Hepatocyte (in vitro differentiated cells): Measurements from ENCODE around the gene CC2D2A. TPM values are rescaled to one million over a fixed set of nuclear protein-coding genes. Genes with fewer than 3 reads are reported as not detected.
"Not testable (repeated sequence)": the region's sequence is repeated elsewhere in the genome, so short reads cannot be mapped to it uniquely, and the experiment has no call there.

Source experiments
- DNase-seq: peaks from one replicate; pipeline ENCODE4 v3.0.0-alpha.2; 2016; ENCODE audit warnings: low spot score
- H2AFZ ChIP-seq: fragments of 200-600 bp; sonication (generic); 2 replicates; pipeline ENCODE4 v1.6.0; 2016; ENCODE audit warnings: antibody characterized with exemption, mild to moderate bottlenecking
- H3K27ac ChIP-seq: fragments of 200-600 bp; sonication (generic); 2 replicates; pipeline ENCODE4 v1.5.1; 2016; ENCODE audit warnings: mild to moderate bottlenecking
- H3K27me3 ChIP-seq: fragments of 200-600 bp; sonication (generic); 2 replicates; pipeline ENCODE4 v1.6.1; 2016
- H3K36me3 ChIP-seq: fragments of 200-600 bp; sonication (generic); replicated peaks from 2 replicates; pipeline ENCODE4 v1.5.1; 2016; ENCODE audit warnings: low read depth; ENCODE audit not compliant: insufficient read depth
- H3K4me1 ChIP-seq: fragments of 200-600 bp; sonication (generic); 2 replicates; pipeline ENCODE4 v1.5.1; 2016; ENCODE audit warnings: mild to moderate bottlenecking, moderate library complexity; ENCODE audit not compliant: insufficient read depth
- H3K4me2 ChIP-seq: fragments of 200-600 bp; sonication (generic); 2 replicates; pipeline ENCODE4 v1.6.0; 2016
- H3K4me3 ChIP-seq: fragments of 200-600 bp; sonication (generic); 2 replicates; pipeline ENCODE4 v1.5.1; 2016; ENCODE audit warnings: mild to moderate bottlenecking
- H3K79me2 ChIP-seq: fragments of 200-600 bp; sonication (generic); 2 replicates; pipeline ENCODE4 v1.6.0; 2017; ENCODE audit warnings: mild to moderate bottlenecking
- H3K9me2 ChIP-seq: fragments of 200-600 bp; sonication (generic); replicated peaks from 2 replicates; pipeline ENCODE4 v1.6.0; 2017; ENCODE audit warnings: mild to moderate bottlenecking; ENCODE audit not compliant: insufficient read depth
- H3K9me3 ChIP-seq: fragments of 200-600 bp; sonication (generic); 2 replicates; pipeline ENCODE4 v1.5.1; 2016; ENCODE audit warnings: low read depth, mild to moderate bottlenecking
- H4K20me1 ChIP-seq: fragments of 200-600 bp; sonication (generic); 2 replicates; pipeline ENCODE4 v1.6.0; 2016; ENCODE audit warnings: mild to moderate bottlenecking; ENCODE audit not compliant: insufficient read depth, poor library complexity, severe bottlenecking
- EZH2 ChIP-seq: fragments of 200-600 bp; sonication (generic); IDR thresholded peaks from 2 replicates; pipeline ENCODE4 v1.6.1; 2016; ENCODE audit warnings: antibody characterized with exemption, mild to moderate bottlenecking, borderline replicate concordance
- EZH2phosphoT487 ChIP-seq: fragments of 200-600 bp; sonication (generic); IDR thresholded peaks from one replicate; pipeline ENCODE4 v1.6.1; 2018; ENCODE audit warnings: antibody characterized with exemption, mild to moderate bottlenecking, low read depth, moderate library complexity; ENCODE audit not compliant: unreplicated experiment, severe bottlenecking
- WGBS: methylation state at CpG from one replicate; pipeline ENCODE4 v1.1.6; 2016; ENCODE audit warnings: low lambda C conversion rate; ENCODE audit errors: missing lambda C conversion rate; 5-methylcytosine and 5-hydroxymethylcytosine counted together
- polyA plus RNA-seq: library from polyadenylated mRNA; unstranded; fragments of >200 nt; fragmentation: Nextera tagmentation; extraction: Ambion mirVana; gene quantifications from 2 replicates; pipeline ENCODE4 v1.2.1, GENCODE V29; 2016
- total RNA-seq: library from RNA; depleted of rRNA; stranded (reverse); fragments of >200 nt; gene quantifications from 2 replicates; pipeline ENCODE4 v1.2.3, GENCODE V29; 2014
- TF ChIP-seq, protein P1 (sequence below): fragments of 200-600 bp; sonication (generic); IDR thresholded peaks from 2 replicates; pipeline ENCODE4 v1.5.1; 2016; ENCODE audit warnings: antibody characterized with exemption, mild to moderate bottlenecking; ENCODE audit not compliant: poor library complexity

CC2D2A gene
- total and polyA plus RNA-seq, 2 experiments from 2014 or later = 6.8 to 33.6 TPM

DNA sequence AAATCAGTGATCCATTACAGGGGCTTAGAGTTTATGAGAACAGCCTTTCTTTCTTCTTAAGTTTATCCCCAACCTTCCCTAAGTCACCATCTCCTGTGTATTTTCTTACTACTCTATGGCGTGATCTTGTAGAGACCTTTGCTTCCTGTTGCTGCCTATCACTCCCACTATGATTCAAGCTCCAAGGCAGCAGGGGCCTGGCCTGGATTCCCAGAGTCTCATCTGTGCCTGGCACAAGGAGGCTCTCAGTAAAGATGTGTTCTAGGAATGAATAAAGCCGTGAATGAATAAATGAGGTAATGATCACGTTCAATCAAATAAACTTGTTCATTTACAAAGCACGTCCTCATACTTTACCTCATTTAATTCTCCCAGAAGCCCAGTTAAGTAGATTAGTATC, 45.4 kb downstream of the CC2D2A start:
- TF ChIP-seq EZH2phosphoT487 (no peak), EZH2 (no peak)
- TF ChIP-seq, protein P1, sequence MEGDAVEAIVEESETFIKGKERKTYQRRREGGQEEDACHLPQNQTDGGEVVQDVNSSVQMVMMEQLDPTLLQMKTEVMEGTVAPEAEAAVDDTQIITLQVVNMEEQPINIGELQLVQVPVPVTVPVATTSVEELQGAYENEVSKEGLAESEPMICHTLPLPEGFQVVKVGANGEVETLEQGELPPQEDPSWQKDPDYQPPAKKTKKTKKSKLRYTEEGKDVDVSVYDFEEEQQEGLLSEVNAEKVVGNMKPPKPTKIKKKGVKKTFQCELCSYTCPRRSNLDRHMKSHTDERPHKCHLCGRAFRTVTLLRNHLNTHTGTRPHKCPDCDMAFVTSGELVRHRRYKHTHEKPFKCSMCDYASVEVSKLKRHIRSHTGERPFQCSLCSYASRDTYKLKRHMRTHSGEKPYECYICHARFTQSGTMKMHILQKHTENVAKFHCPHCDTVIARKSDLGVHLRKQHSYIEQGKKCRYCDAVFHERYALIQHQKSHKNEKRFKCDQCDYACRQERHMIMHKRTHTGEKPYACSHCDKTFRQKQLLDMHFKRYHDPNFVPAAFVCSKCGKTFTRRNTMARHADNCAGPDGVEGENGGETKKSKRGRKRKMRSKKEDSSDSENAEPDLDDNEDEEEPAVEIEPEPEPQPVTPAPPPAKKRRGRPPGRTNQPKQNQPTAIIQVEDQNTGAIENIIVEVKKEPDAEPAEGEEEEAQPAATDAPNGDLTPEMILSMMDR = no peak
- no peaks in the 10 kb centered on the region for H3K36me3 ChIP-seq
- H3K9me3 ChIP-seq = no peaks in the 10 kb centered on the region
- no peaks in the 10 kb centered on the region for H4K20me1 ChIP-seq
- no peak overlapping the region for H3K4me2 ChIP-seq
- no peaks in the 10 kb centered on the region for H3K4me1 ChIP-seq
- no peaks in the 10 kb centered on the region for H3K79me2 ChIP-seq
- 80% methylated on average over 4 of the region's 4 CpGs for WGBS
- DNase-seq = no peak
- no peaks in the 10 kb centered on the region for H3K9me2 ChIP-seq
- H3K27me3 ChIP-seq = no peaks in the 10 kb centered on the region
- H3K27ac ChIP-seq = peak overlapping the region; percentile 28
- H2AFZ ChIP-seq = no peak overlapping the region
- no peak overlapping the region for H3K4me3 ChIP-seq

DNA sequence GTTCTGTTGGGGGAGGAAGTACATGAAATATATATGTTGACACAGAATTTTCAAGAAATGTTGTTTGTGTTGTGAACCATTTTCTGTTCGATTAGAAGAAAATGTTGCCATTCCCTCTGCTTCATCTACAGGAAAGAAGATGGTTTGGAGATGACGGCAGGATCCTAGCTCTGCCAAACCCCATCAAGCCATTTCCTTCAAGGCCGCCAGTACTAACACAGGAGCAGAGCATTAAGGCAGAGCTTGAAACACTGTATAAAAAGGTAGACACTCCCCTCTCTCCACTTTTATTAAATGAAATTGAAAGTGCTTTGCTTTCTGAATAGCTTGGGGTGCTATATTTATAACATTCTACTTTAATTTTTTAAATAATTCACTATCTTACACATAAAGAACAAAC, 46.8 kb downstream of the CC2D2A start:
- no peaks in the 10 kb centered on the region for H3K4me1 ChIP-seq
- no peaks in the 10 kb centered on the region for H3K79me2 ChIP-seq
- no peaks in the 10 kb centered on the region for H3K9me3 ChIP-seq
- no peak overlapping the region for H3K4me3 ChIP-seq
- no peak for TF ChIP-seq EZH2phosphoT487
- H3K27ac ChIP-seq = no peak overlapping the region
- H3K36me3 ChIP-seq = no peaks in the 10 kb centered on the region
- H3K27me3 ChIP-seq = no peaks in the 10 kb centered on the region
- H4K20me1 ChIP-seq = no peaks in the 10 kb centered on the region
- H3K4me2 ChIP-seq = no peak overlapping the region
- no peak for DNase-seq
- WGBS = 99% methylated on average over 3 of the region's 3 CpGs
- no peaks in the 10 kb centered on the region for H3K9me2 ChIP-seq
- H2AFZ ChIP-seq = no peak overlapping the region

DNA sequence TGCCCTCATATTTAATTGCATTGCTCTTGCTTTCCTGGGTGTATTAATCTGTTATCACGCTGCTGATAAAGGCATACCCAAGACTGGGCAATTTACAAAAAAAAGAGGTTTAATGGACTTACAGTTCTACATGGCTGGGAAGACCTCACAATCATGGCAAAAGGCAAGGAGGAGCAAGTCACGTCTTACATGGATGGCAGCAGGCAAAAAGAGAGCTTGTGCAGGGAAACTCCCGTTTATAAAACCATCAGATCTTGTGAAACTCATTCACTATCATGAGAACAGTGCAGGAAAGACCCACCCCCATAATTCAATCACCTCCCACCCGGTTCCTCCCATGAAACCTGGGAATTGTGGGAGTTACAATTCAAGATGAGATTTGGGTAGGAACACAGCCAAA, 48.0 kb downstream of the CC2D2A start:
- not testable (repeated sequence) for DNase-seq, H3K4me2 ChIP-seq, H3K79me2 ChIP-seq, H3K4me3 ChIP-seq, H4K20me1 ChIP-seq, H3K27me3 ChIP-seq, H2AFZ ChIP-seq, H3K9me2 ChIP-seq, H3K27ac ChIP-seq, H3K9me3 ChIP-seq, H3K4me1 ChIP-seq, H3K36me3 ChIP-seq
- WGBS = 97% methylated on average over 4 of the region's 4 CpGs

DNA sequence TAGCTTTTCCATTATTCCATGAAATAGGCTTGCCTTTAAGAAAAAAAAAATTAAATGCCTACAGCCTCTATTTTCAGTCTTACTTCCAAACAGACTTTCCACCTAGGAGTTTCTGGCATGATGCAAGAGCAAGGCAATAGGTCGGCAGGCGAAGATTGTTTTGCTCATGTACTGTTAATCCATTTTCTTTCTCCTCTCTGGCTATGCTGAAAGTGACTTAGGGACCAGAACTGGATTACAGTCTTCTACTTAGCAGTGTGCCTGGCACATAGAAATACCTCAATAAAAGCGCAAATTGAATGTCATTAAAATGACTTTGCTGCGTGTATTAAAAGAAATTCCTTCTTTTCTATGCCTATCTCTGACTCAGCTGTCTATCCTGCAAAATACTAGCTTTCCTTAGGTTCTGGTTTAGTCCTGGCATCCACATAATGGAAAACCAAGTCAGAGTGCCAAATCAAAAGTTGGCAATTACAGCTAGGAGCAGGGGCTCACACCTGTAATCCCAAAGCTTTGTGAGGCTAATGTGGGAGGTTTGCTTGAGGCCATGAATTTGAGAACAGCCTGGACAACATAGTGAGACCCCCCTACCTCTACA, 51.9 kb downstream of the CC2D2A start:
- Histone ChIP-seq H3K9me3 (no peaks in the 10 kb centered on the region), H3K4me1 (no peaks in the 10 kb centered on the region), H3K4me3 (no peak overlapping the region), H2AFZ (no peak overlapping the region), H3K27me3 (no peaks in the 10 kb centered on the region), H3K9me2 (no peaks in the 10 kb centered on the region), H3K27ac (no peak overlapping the region), H3K79me2 (no peaks in the 10 kb centered on the region), H3K36me3 (no peaks in the 10 kb centered on the region), H3K4me2 (no peak overlapping the region), H4K20me1 (no peaks in the 10 kb centered on the region)
- 92% methylated on average over 4 of the region's 4 CpGs for WGBS
- no peak for DNase-seq
- TF ChIP-seq, protein P1 = no peak
- no peak for TF ChIP-seq EZH2phosphoT487
